HG02678 (cell line): ENCODE measurements around the gene DHODH.
"Not testable (repeated sequence)": the region's sequence is repeated elsewhere in the genome, so short reads cannot be mapped to it uniquely, and the experiment has no call there.

Source experiments
- ATAC-seq: cut with Tn5 transposase; IDR thresholded peaks from one replicate; pipeline ENCODE4 v1.9.1; 2021; ENCODE audit warnings: mild to moderate bottlenecking, moderate library complexity; ENCODE audit not compliant: unreplicated experiment

DHODH gene

GRCh38 chr16:72008424-72009216 lies at the start of gene DHODH:
DHODH (plus strand) TSS chr16:72008744; CDS start chr16:72008765, 21 bp downstream.
- peak; percentile 99 for ATAC-seq

- ATAC-seq = peak; percentile 78
Observed at GRCh38 chr16:71961066-71962039, 47.2 kb upstream of the DHODH start.

GRCh38 chr16:71963125-71963875 lies 45.2 kb upstream of the DHODH start:
- no peak for ATAC-seq

- no peak for ATAC-seq
Observed at GRCh38 chr16:71965223-71965622, 43.3 kb upstream of the DHODH start.

GRCh38 chr16:71966932-71967331 lies 41.6 kb upstream of the DHODH start:
- ATAC-seq = no peak

- no peak for ATAC-seq
Observed at GRCh38 chr16:71969353-71969752, 39.2 kb upstream of the DHODH start.

- ATAC-seq = no peak
Observed at GRCh38 chr16:71971571-71971970, 37.0 kb upstream of the DHODH start.

- no peak for ATAC-seq
Observed at GRCh38 chr16:71972356-71972755, 36.2 kb upstream of the DHODH start.

- no peak for ATAC-seq
Observed at GRCh38 chr16:71973001-71973400, 35.5 kb upstream of the DHODH start.

- ATAC-seq = no peak
Observed at GRCh38 chr16:71974068-71974818, 34.3 kb upstream of the DHODH start.

GRCh38 chr16:71985262-71985974 lies 23.1 kb upstream of the DHODH start:
- no peak for ATAC-seq

GRCh38 chr16:71986131-71986530 lies 22.4 kb upstream of the DHODH start:
- ATAC-seq = no peak

GRCh38 chr16:71995038-71995437 lies 13.5 kb upstream of the DHODH start:
- no peak for ATAC-seq

GRCh38 chr16:71997578-71997977 lies 11.0 kb upstream of the DHODH start:
- not testable (repeated sequence) for ATAC-seq

GRCh38 chr16:72001180-72001874 lies 7.2 kb upstream of the DHODH start:
- no peak for ATAC-seq

GRCh38 chr16:72002619-72003018 lies 5.9 kb upstream of the DHODH start:
- ATAC-seq = no peak

GRCh38 chr16:72008065-72008423 lies 500 bp upstream of the DHODH start:
- not testable (repeated sequence) for ATAC-seq

- no peak for ATAC-seq
Observed at GRCh38 chr16:72009779-72010178, 1.2 kb downstream of the DHODH start.

- ATAC-seq = no peak
Observed at GRCh38 chr16:72012607-72013006, 4.1 kb downstream of the DHODH start.
